HG03064 (cell line): ENCODE results near the gene ZNF219.
"Not testable (repeated sequence)": the region's sequence is repeated elsewhere in the genome, so short reads cannot be mapped to it uniquely, and the experiment has no call there.

Experiments used
- ATAC-seq: cut with Tn5 transposase; IDR thresholded peaks from one replicate; pipeline ENCODE4 v1.9.1; 2021; ENCODE audit warnings: low read depth; ENCODE audit not compliant: unreplicated experiment

Gene ZNF219

GRCh38 chr14:21049271-21049673 is 49.2 kb downstream of the ZNF219 start:
- ATAC-seq, result no peak

- no peak for ATAC-seq
These were observed 49.8 kb downstream of the ZNF219 start for GRCh38 chr14:21048638-21049037.

GRCh38 chr14:21047378-21047781 is 51.1 kb downstream of the ZNF219 start:
- ATAC-seq, result no peak

- no peak for ATAC-seq
These were observed 54.4 kb downstream of the ZNF219 start for GRCh38 chr14:21043974-21044618.

GRCh38 chr14:21043387-21043973 is 55.0 kb downstream of the ZNF219 start:
- no peak for ATAC-seq

- no peak for ATAC-seq
These were observed 55.5 kb downstream of the ZNF219 start for GRCh38 chr14:21042918-21043317.

- no peak for ATAC-seq
These were observed 56.6 kb downstream of the ZNF219 start, which contains the start of gene RNASE7 for GRCh38 chr14:21041676-21042433. Gene RNASE7, plus strand, starts transcription at chr14:21042362. Its CDS starts 631 bp downstream, at chr14:21042993.

GRCh38 chr14:21040941-21041340 is 57.5 kb downstream of the ZNF219 start:
- not testable (repeated sequence) for ATAC-seq

- no peak for ATAC-seq
These were observed 58.0 kb downstream of the ZNF219 start for GRCh38 chr14:21040370-21040925.
